ENCODE results near the gene ADGRG7. TPM values are rescaled to one million over a fixed set of nuclear protein-coding genes. Genes with fewer than 3 reads are reported as not detected.

ADGRG7 gene
- total and polyA plus RNA-seq, 2 of the 13 experiments (the other 11 are each of a cell fraction or from before 2014, with no cell fraction given), result not detected

DNA sequence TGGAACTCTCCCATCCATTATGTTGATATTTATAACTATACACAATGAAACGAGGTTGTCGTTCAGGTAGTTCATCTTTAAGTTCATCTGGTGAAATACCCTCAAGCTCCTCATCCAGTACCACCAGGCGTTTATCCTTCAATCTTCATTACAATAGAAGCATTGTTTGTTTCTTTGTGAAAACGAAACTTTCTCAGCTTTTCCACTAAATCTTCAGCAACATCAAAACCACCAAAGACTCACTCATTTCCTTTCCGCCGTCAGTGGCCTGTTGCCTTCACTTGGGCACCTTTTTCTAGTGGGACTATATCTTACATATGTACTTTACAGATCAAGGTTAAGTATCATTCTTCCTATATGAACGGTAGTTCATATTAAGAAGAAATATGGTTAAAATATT is 55.8 kb downstream of the ADGRG7 start (continued):
- TF ChIP-seq, protein P1, sequence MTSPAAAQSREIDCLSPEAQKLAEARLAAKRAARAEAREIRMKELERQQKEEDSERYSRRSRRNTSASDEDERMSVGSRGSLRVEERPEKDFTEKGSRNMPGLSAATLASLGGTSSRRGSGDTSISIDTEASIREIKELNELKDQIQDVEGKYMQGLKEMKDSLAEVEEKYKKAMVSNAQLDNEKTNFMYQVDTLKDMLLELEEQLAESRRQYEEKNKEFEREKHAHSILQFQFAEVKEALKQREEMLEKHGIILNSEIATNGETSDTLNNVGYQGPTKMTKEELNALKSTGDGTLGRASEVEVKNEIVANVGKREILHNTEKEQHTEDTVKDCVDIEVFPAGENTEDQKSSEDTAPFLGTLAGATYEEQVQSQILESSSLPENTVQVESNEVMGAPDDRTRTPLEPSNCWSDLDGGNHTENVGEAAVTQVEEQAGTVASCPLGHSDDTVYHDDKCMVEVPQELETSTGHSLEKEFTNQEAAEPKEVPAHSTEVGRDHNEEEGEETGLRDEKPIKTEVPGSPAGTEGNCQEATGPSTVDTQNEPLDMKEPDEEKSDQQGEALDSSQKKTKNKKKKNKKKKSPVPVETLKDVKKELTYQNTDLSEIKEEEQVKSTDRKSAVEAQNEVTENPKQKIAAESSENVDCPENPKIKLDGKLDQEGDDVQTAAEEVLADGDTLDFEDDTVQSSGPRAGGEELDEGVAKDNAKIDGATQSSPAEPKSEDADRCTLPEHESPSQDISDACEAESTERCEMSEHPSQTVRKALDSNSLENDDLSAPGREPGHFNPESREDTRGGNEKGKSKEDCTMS (CRISPR knock-in tag; conservative IDR thresholded peaks at IDR 0.05), result no peak
- TF ChIP-seq SCMH1 (CRISPR knock-in tag; IDR thresholded peaks at IDR 0.05; ENCODE audit: borderline replicate concordance) (no peak), ATAD3A (CRISPR knock-in tag; IDR thresholded peaks at IDR 0.05) (no peak), MAFK (conservative IDR thresholded peaks at IDR 0.05 in 1 of 2, IDR thresholded peaks at IDR 0.05 in 1 of 2; ENCODE audit: low read length in 2 of 2) (no peak), ZNF749 (CRISPR knock-in tag; IDR thresholded peaks at IDR 0.05; ENCODE audit: borderline replicate concordance) (no peak), NFE2L1 (CRISPR knock-in tag; IDR thresholded peaks at IDR 0.05; ENCODE audit: borderline replicate concordance) (no peak), SOX5 (CRISPR knock-in tag; IDR thresholded peaks at IDR 0.05; ENCODE audit: borderline replicate concordance) (no peak), RORA (CRISPR knock-in tag; IDR thresholded peaks at IDR 0.05) (no peak), UBTF (CRISPR knock-in tag; IDR thresholded peaks at IDR 0.05) (no peak), SMYD3 (CRISPR knock-in tag; IDR thresholded peaks at IDR 0.05) (no peak), GATAD1 (CRISPR knock-in tag; IDR thresholded peaks at IDR 0.05) (no peak), FOXJ3 (CRISPR knock-in tag; IDR thresholded peaks at IDR 0.05; ENCODE audit: borderline replicate concordance) (no peak), MTA1 (CRISPR knock-in tag; IDR thresholded peaks at IDR 0.05; ENCODE audit: borderline replicate concordance) (no peak), JARID2 (CRISPR knock-in tag; IDR thresholded peaks at IDR 0.05; ENCODE audit: insufficient replicate concordance) (no peak), BHLHE40 (IDR thresholded peaks at IDR 0.05; ENCODE audit: low read length) (no peak)
- TF ChIP-seq, protein P2, sequence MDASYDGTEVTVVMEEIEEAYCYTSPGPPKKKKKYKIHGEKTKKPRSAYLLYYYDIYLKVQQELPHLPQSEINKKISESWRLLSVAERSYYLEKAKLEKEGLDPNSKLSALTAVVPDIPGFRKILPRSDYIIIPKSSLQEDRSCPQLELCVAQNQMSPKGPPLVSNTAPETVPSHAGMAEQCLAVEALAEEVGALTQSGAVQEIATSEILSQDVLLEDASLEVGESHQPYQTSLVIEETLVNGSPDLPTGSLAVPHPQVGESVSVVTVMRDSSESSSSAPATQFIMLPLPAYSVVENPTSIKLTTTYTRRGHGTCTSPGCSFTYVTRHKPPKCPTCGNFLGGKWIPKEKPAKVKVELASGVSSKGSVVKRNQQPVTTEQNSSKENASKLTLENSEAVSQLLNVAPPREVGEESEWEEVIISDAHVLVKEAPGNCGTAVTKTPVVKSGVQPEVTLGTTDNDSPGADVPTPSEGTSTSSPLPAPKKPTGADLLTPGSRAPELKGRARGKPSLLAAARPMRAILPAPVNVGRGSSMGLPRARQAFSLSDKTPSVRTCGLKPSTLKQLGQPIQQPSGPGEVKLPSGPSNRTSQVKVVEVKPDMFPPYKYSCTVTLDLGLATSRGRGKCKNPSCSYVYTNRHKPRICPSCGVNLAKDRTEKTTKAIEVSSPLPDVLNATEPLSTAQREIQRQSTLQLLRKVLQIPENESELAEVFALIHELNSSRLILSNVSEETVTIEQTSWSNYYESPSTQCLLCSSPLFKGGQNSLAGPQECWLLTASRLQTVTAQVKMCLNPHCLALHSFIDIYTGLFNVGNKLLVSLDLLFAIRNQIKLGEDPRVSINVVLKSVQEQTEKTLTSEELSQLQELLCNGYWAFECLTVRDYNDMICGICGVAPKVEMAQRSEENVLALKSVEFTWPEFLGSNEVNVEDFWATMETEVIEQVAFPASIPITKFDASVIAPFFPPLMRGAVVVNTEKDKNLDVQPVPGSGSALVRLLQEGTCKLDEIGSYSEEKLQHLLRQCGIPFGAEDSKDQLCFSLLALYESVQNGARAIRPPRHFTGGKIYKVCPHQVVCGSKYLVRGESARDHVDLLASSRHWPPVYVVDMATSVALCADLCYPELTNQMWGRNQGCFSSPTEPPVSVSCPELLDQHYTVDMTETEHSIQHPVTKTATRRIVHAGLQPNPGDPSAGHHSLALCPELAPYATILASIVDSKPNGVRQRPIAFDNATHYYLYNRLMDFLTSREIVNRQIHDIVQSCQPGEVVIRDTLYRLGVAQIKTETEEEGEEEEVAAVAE (CRISPR knock-in tag; IDR thresholded peaks at IDR 0.05; ENCODE audit: borderline replicate concordance), result no peak
